ENCODE measurements around the gene NCKAP5L.

Gene NCKAP5L

DNA sequence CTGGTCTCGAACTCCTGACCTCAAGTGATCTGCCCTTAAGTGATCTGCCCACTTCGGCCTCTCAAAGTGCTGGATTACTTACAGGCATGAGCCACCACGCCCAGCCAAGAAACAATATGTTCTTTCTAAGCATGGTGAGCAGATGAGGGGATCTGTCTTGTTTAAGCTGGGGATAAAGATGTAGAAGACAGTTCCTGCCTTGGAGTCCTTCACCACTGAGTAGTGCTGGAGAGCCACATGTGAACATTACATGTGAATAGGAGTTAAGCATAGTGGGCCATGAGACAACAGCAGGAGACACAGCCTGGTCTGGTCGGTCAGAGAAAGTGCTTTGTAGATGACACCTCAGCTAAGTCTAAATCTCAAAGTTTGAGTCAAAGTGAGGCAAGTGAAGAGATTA, 60.9 kb downstream of the NCKAP5L start:
- TF ChIP-seq FOXP2 (optimal IDR thresholded peaks at IDR 0.05; ENCODE audit: borderline replicate concordance, extremely low read depth, extremely low read length, insufficient read depth) (no peak), TAF1 (IDR thresholded peaks at IDR 0.05; ENCODE audit: borderline replicate concordance, insufficient read depth, low read length) (no peak), POLR2AphosphoS5 (IDR thresholded peaks at IDR 0.05; ENCODE audit: low read depth, low read length) (no peak), SIN3A (IDR thresholded peaks at IDR 0.05; ENCODE audit: borderline replicate concordance, insufficient read depth, low read length) (no peak)
- TF ChIP-seq, protein P1, sequence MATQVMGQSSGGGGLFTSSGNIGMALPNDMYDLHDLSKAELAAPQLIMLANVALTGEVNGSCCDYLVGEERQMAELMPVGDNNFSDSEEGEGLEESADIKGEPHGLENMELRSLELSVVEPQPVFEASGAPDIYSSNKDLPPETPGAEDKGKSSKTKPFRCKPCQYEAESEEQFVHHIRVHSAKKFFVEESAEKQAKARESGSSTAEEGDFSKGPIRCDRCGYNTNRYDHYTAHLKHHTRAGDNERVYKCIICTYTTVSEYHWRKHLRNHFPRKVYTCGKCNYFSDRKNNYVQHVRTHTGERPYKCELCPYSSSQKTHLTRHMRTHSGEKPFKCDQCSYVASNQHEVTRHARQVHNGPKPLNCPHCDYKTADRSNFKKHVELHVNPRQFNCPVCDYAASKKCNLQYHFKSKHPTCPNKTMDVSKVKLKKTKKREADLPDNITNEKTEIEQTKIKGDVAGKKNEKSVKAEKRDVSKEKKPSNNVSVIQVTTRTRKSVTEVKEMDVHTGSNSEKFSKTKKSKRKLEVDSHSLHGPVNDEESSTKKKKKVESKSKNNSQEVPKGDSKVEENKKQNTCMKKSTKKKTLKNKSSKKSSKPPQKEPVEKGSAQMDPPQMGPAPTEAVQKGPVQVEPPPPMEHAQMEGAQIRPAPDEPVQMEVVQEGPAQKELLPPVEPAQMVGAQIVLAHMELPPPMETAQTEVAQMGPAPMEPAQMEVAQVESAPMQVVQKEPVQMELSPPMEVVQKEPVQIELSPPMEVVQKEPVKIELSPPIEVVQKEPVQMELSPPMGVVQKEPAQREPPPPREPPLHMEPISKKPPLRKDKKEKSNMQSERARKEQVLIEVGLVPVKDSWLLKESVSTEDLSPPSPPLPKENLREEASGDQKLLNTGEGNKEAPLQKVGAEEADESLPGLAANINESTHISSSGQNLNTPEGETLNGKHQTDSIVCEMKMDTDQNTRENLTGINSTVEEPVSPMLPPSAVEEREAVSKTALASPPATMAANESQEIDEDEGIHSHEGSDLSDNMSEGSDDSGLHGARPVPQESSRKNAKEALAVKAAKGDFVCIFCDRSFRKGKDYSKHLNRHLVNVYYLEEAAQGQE (IDR thresholded peaks at IDR 0.05; ENCODE audit: insufficient read depth in 1 of 2, low read depth in 2 of 2, low read length in 2 of 2) = no peak

DNA sequence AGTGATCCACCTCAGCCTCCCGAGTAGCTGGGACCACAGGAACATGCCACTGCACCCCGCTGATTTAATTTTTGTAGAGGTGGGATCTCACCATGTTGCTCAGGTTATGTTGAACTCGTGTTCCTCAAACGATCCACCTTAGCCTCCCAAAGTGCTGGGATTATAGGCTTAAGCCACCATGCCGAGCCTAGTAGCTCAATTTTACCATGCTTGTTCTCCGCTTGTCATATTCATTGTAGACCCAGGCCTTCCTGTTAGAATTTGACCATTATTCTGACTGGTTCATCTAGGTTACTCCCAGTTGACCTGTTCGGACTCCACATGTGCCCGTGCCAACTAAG, 62.1 kb downstream of the NCKAP5L start:
- TF ChIP-seq POLR2AphosphoS5 (IDR thresholded peaks at IDR 0.05; ENCODE audit: low read depth, low read length) (no peak), FOXP2 (optimal IDR thresholded peaks at IDR 0.05; ENCODE audit: borderline replicate concordance, extremely low read depth, extremely low read length, insufficient read depth) (no peak), SIN3A (IDR thresholded peaks at IDR 0.05; ENCODE audit: borderline replicate concordance, insufficient read depth, low read length) (no peak), TAF1 (IDR thresholded peaks at IDR 0.05; ENCODE audit: borderline replicate concordance, insufficient read depth, low read length) (no peak)
- TF ChIP-seq, protein P1 (IDR thresholded peaks at IDR 0.05; ENCODE audit: insufficient read depth in 1 of 2, low read depth in 2 of 2, low read length in 2 of 2) = no peak

DNA sequence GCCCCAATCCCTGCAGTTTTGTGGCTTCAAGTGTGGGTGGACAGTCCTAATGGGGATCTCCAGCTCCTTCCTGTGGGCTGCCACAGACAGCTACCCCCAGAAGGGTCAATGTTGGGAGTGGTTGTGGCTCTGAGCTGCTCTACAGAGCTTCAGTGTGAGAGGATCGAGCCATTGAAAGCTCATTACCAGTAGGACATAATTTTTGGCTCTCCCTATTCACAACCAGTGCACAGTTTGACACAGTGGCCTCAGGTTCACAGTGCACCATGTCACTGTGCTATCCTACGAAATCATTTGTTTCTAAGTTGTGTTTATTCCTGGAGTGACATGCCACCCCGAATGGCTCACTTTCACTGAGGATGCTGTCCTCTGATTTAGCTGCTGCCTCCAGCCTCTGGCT, 64.1 kb downstream of the NCKAP5L start:
- TF ChIP-seq, protein P1 (IDR thresholded peaks at IDR 0.05; ENCODE audit: insufficient read depth in 1 of 2, low read depth in 2 of 2, low read length in 2 of 2) = no peak
- no peak for TF ChIP-seq FOXP2 (optimal IDR thresholded peaks at IDR 0.05; ENCODE audit: borderline replicate concordance, extremely low read depth, extremely low read length, insufficient read depth)
- no peak for TF ChIP-seq SIN3A (IDR thresholded peaks at IDR 0.05; ENCODE audit: borderline replicate concordance, insufficient read depth, low read length)
- no peak for TF ChIP-seq TAF1 (IDR thresholded peaks at IDR 0.05; ENCODE audit: borderline replicate concordance, insufficient read depth, low read length)
- TF ChIP-seq POLR2AphosphoS5 (IDR thresholded peaks at IDR 0.05; ENCODE audit: low read depth, low read length) = no peak

DNA sequence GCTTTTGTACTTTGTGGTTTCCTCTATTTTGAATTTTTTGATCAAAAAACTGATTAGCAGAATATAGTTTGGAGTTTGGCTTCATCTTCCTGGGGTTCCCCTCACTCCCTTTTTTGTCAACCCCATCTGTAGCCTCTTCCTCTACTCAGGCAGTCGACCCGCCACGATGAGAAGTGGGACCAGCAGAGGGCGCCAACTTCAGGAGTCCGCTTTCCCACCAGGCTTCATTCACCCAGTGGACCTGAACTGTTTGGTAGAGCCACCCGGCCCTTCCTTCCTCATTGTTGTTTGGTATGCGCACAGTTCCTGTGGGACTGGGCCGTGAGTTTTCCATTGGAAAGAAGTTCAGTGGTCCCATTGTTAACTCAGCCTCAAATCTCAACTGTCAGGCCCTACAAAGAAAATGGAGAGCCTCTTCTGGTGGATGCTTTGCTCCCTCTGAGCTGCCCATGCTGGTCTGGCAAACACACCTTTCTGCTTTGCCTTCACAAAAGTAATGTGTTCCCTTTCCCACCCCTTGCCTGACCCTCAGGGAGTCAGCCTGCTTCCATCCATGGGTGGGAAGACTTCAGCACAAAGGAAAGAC, 65.1 kb downstream of the NCKAP5L start:
- no peak for TF ChIP-seq SIN3A (IDR thresholded peaks at IDR 0.05; ENCODE audit: borderline replicate concordance, insufficient read depth, low read length)
- no peak for TF ChIP-seq FOXP2 (optimal IDR thresholded peaks at IDR 0.05; ENCODE audit: borderline replicate concordance, extremely low read depth, extremely low read length, insufficient read depth)
- TF ChIP-seq, protein P1 (IDR thresholded peaks at IDR 0.05; ENCODE audit: insufficient read depth in 1 of 2, low read depth in 2 of 2, low read length in 2 of 2) = no peak
- no peak for TF ChIP-seq TAF1 (IDR thresholded peaks at IDR 0.05; ENCODE audit: borderline replicate concordance, insufficient read depth, low read length)
- TF ChIP-seq POLR2AphosphoS5 (IDR thresholded peaks at IDR 0.05; ENCODE audit: low read depth, low read length) = no peak; the same call in 1 of the 2 replicates

DNA sequence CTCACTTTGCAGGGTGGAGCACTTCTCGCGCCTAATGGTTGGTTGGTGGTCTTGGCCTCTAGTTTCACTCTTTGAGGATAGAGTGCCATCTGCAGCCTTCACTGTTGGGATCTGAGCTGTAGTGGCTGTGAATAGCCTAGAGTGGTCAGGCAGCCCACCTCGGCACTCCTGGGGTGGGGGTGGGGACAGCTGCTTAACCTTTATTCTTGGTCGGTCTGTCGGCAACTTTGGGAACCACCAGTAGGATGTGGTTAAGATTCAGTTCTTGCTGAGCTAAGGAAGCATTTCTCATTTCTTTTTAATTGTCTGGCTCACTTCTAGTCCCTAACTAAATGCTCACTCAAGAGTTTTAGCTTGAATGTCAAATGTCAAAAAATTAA, 65.8 kb downstream of the NCKAP5L start:
- no peak for TF ChIP-seq POLR2AphosphoS5 (IDR thresholded peaks at IDR 0.05; ENCODE audit: low read depth, low read length)
